HG03520 (cell line): ENCODE data around the gene HEPACAM.
"Not testable (repeated sequence)": the region's sequence is repeated elsewhere in the genome, so short reads cannot be mapped to it uniquely, and the experiment has no call there.

Experiments used
- ATAC-seq: cut with Tn5 transposase; IDR thresholded peaks from one replicate; pipeline ENCODE4 v1.9.1; 2021; ENCODE audit warnings: mild to moderate bottlenecking, moderate library complexity; ENCODE audit not compliant: unreplicated experiment

HEPACAM gene

GRCh38 chr11:124935548-124936514, at the start of gene HEPACAM:
Gene HEPACAM, minus strand, starts transcription at chr11:124936047. Its CDS starts 41 bp downstream, at chr11:124936006.
- ATAC-seq: no peak

GRCh38 chr11:124984512-124984854, 48.6 kb upstream of the HEPACAM start:
- no peak for ATAC-seq

- no peak for ATAC-seq
Measured at GRCh38 chr11:124983674-124984511, 48.0 kb upstream of the HEPACAM start.

GRCh38 chr11:124982043-124982442, 46.2 kb upstream of the HEPACAM start:
- no peak for ATAC-seq

- no peak for ATAC-seq
Measured at GRCh38 chr11:124978316-124978715, 42.5 kb upstream of the HEPACAM start.

GRCh38 chr11:124977006-124977405, 41.2 kb upstream of the HEPACAM start:
- no peak for ATAC-seq

- ATAC-seq: no peak
Measured at GRCh38 chr11:124976531-124976930, 40.7 kb upstream of the HEPACAM start.

GRCh38 chr11:124971810-124972209, 36.0 kb upstream of the HEPACAM start:
- ATAC-seq: no peak

GRCh38 chr11:124970925-124971324, 35.1 kb upstream of the HEPACAM start:
- ATAC-seq: no peak

GRCh38 chr11:124968197-124968596, 32.4 kb upstream of the HEPACAM start:
- ATAC-seq: not testable (repeated sequence)

- peak; percentile 76 for ATAC-seq
Measured at GRCh38 chr11:124961972-124962609, 26.2 kb upstream of the HEPACAM start.

- ATAC-seq: no peak
Measured at GRCh38 chr11:124955035-124955434, 19.2 kb upstream of the HEPACAM start.

- no peak for ATAC-seq
Measured at GRCh38 chr11:124954590-124954955, 18.7 kb upstream of the HEPACAM start.

- ATAC-seq: peak; percentile 99
Measured at GRCh38 chr11:124953753-124954589, 18.1 kb upstream of the HEPACAM start, which contains the start of gene CCDC15. Gene CCDC15, plus strand, starts transcription at chr11:124954202. Its CDS starts 531 bp downstream, at chr11:124954733.

- no peak for ATAC-seq
Measured at GRCh38 chr11:124951341-124951740, 15.5 kb upstream of the HEPACAM start.

GRCh38 chr11:124950601-124951330, 14.9 kb upstream of the HEPACAM start:
- ATAC-seq: no peak

GRCh38 chr11:124946735-124947141, 10.9 kb upstream of the HEPACAM start:
- ATAC-seq: no peak

GRCh38 chr11:124945826-124946225, 10.0 kb upstream of the HEPACAM start:
- no peak for ATAC-seq

- no peak for ATAC-seq
Measured at GRCh38 chr11:124944565-124944964, 8.7 kb upstream of the HEPACAM start.

GRCh38 chr11:124943741-124944140, 7.9 kb upstream of the HEPACAM start:
- ATAC-seq: no peak
